ENCODE measurements around the gene ABHD1. TPM values are rescaled to one million over a fixed set of nuclear protein-coding genes. Genes with fewer than 3 reads are reported as not detected.

Gene ABHD1
- total RNA-seq, 3 donors from 2014 or later: 0.29 to 0.80 TPM; not detected in 1

DNA sequence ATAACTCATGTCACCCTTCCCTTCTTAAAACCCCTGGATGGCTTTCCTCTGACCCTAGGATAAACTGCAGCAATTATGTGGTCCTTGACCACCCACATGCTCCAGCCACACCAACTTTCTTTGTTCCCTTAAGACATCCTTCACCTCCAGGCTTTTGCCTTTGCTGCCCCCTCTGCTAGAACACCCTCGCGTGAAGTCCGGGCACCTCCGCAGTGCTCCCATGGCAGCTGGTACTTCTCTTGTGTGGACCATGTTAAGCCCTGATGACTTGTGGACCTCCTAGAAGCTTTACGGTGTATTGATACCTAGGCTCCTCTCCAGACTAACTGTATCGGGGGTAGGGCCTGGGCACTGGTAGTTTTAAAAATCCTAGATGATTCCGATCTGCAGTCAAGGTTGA lies 824 bp upstream of the ABHD1 start:
- Histone ChIP-seq H3K27me3 (peaks cover 0 to 11% of the 10 kb centered on the region in 2 donors), H3K27ac (peak overlapping the region in 1 of 2 donors; percentile 29)
- intact Hi-C loops (cut with DNase I; ENCODE audit: low total_unique reads): no loop called here

DNA sequence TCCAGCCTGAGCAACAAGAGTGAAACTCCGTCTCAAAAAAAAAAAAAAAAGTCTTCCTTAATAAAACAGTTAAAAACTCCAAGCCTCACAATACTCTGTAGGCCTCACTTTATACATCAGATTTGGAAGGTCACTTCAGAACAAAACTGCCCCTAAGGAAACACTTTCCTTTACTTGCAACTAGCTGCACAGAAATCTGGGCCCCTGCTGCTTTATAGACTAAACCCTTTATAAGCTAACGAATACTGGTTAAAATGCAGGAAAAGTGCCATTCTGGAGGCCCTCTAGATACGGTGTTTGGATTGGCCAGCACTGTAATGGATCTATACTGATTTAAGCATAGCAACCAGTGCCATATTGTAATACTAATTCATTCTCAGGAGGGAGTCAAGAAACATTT lies 1.5 kb downstream of the ABHD1 start:
- intact Hi-C loops (cut with DNase I; ENCODE audit: low total_unique reads): no loop called here
- Histone ChIP-seq H3K36me3 (no peaks in the 10 kb centered on the region), H3K27me3 (no peaks in the 10 kb centered on the region), H3K4me1 (no peaks in the 10 kb centered on the region), H3K4me3 (no peak overlapping the region), H3K27ac (no peak overlapping the region), H3K9me3 (no peaks in the 10 kb centered on the region)
- no peak for DNase-seq (ENCODE audit: low spot score in 2 of 2)
- TF ChIP-seq POLR2AphosphoS5 (IDR thresholded peaks at IDR 0.05) (no peak), POLR2A (IDR thresholded peaks at IDR 0.05) (no peak)
- TF ChIP-seq, protein P1, sequence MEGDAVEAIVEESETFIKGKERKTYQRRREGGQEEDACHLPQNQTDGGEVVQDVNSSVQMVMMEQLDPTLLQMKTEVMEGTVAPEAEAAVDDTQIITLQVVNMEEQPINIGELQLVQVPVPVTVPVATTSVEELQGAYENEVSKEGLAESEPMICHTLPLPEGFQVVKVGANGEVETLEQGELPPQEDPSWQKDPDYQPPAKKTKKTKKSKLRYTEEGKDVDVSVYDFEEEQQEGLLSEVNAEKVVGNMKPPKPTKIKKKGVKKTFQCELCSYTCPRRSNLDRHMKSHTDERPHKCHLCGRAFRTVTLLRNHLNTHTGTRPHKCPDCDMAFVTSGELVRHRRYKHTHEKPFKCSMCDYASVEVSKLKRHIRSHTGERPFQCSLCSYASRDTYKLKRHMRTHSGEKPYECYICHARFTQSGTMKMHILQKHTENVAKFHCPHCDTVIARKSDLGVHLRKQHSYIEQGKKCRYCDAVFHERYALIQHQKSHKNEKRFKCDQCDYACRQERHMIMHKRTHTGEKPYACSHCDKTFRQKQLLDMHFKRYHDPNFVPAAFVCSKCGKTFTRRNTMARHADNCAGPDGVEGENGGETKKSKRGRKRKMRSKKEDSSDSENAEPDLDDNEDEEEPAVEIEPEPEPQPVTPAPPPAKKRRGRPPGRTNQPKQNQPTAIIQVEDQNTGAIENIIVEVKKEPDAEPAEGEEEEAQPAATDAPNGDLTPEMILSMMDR (IDR thresholded peaks at IDR 0.05): no peak

More for the DNA sequence above, 824 bp upstream of the ABHD1 start:
- Histone ChIP-seq H3K36me3 (no peaks in the 10 kb centered on the region), H3K9me3 (no peaks in the 10 kb centered on the region), H3K4me1 (peaks cover 0 to 8% of the 10 kb centered on the region in 2 donors), H3K4me3 (peak overlapping the region in 2 of 3 donors; percentile 57 to 69)
- TF ChIP-seq POLR2A (IDR thresholded peaks at IDR 0.05) (no peak), POLR2AphosphoS5 (IDR thresholded peaks at IDR 0.05) (no peak)
- TF ChIP-seq, protein P1 (IDR thresholded peaks at IDR 0.05): no peak
- no peak for DNase-seq (ENCODE audit: low spot score in 2 of 2)

DNA sequence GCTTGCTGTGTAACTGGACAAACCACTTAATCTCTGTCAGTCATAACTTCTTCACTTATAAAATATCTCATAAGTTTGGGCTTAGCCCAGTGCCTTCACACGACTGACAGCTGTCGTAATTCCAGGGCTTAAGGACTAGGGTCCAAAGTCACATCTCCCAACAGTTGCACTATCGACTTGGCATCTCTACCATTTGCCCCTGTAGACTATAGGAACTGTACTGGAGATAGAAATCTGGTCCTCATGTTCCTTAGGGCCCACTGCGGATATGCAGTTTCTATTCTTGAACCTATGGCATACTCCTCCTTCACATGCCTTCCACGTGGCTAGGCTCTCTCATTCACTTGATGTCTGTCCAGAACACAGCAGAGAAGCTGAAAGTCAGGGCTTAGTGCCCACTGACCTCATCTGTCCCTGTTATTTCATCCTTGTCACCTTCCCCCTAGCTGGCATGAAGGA lies 2.7 kb downstream of the ABHD1 start:
- no peaks in the 10 kb centered on the region for H3K4me1 ChIP-seq
- intact Hi-C loops (cut with DNase I; ENCODE audit: low total_unique reads): no loop called here
- DNase-seq (ENCODE audit: low spot score in 2 of 2): no peak
- H3K9me3 ChIP-seq: no peaks in the 10 kb centered on the region
- TF ChIP-seq POLR2AphosphoS5 (IDR thresholded peaks at IDR 0.05): no peak
- no peak for TF ChIP-seq POLR2A (IDR thresholded peaks at IDR 0.05)
- TF ChIP-seq, protein P1 (IDR thresholded peaks at IDR 0.05): no peak
- no peaks in the 10 kb centered on the region for H3K27me3 ChIP-seq
- H3K36me3 ChIP-seq: no peaks in the 10 kb centered on the region
- no peak overlapping the region for H3K4me3 ChIP-seq
- no peak overlapping the region for H3K27ac ChIP-seq

DNA sequence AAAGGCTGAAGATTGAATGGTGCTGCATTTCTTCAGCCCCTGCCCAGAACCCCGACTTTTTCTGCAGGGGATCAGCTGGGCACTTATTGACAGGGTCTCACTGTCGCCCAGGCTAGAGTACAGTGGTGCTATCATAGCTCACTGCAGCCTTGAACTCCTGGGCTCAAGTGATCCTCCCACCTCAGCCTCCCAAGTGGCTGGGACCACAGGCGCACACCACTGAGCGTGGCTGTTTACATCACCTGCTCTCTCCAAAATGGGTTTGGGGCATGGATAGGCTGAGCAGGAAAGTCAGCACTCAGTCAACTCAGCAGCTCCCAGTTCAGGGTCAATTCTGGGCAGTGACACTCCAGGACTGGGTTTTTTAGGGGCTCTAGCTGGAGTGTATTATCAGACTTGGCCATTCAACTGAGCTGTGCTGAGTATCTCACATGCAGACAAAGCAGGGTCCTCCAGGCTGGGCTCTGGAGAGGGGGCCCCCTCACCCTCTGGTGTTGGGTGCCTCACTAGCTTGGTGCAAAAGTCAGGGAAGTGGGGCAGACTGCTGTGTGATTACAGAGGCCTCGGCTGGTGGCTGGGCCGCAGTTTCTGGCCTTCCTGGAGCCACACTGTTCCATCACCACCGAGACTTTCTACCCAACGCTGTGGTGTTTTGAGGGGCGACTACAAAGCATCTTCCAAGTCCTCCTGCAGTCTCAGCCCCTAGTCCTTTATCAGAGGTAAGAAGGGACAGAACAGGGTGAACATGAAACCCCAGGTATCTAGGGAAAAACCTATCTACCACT lies 4.5 kb downstream of the ABHD1 start:
- Histone ChIP-seq H3K9me3 (no peaks in the 10 kb centered on the region), H3K27ac (peak overlapping the region in 1 of 2 donors; percentile 3), H3K4me1 (peaks cover 4% of the 10 kb centered on the region in 2 donors), H3K36me3 (no peaks in the 10 kb centered on the region), H3K4me3 (no peak overlapping the region), H3K27me3 (no peaks in the 10 kb centered on the region)
- TF ChIP-seq POLR2A (IDR thresholded peaks at IDR 0.05) (no peak), POLR2AphosphoS5 (IDR thresholded peaks at IDR 0.05) (no peak)
- TF ChIP-seq, protein P1 (IDR thresholded peaks at IDR 0.05): no peak
- no peak for DNase-seq (ENCODE audit: low spot score in 2 of 2)
- intact Hi-C loops (cut with DNase I; ENCODE audit: low total_unique reads): loop anchor here (2.0 kb wide), 1 partner anchor 33 kb away; no protein-coding TSS in a partner anchor

Measured in breast epithelium (tissue), 4 donors.